Measurements from ENCODE around the gene TIGD3.

- TF ChIP-seq, protein P1, sequence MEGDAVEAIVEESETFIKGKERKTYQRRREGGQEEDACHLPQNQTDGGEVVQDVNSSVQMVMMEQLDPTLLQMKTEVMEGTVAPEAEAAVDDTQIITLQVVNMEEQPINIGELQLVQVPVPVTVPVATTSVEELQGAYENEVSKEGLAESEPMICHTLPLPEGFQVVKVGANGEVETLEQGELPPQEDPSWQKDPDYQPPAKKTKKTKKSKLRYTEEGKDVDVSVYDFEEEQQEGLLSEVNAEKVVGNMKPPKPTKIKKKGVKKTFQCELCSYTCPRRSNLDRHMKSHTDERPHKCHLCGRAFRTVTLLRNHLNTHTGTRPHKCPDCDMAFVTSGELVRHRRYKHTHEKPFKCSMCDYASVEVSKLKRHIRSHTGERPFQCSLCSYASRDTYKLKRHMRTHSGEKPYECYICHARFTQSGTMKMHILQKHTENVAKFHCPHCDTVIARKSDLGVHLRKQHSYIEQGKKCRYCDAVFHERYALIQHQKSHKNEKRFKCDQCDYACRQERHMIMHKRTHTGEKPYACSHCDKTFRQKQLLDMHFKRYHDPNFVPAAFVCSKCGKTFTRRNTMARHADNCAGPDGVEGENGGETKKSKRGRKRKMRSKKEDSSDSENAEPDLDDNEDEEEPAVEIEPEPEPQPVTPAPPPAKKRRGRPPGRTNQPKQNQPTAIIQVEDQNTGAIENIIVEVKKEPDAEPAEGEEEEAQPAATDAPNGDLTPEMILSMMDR (IDR thresholded peaks at IDR 0.05), result no peak
- TF ChIP-seq POLR2A (IDR thresholded peaks at IDR 0.05), result no peak
Observed at GRCh38 chr11:65351511-65351910, 3.0 kb upstream of the TIGD3 start.
